HUDEP-2 (cell line): ENCODE results near the gene L1TD1.
"Not testable (repeated sequence)": the region's sequence is repeated elsewhere in the genome, so short reads cannot be mapped to it uniquely, and the experiment has no call there.

Source experiments
- DNase-seq, 76 experiments: peaks; one replicate each; lab custom pipeline; 2025; ENCODE audit not compliant: unreplicated experiment in 76 of 76; lab: John Stamatoyannopoulos, UW

Gene L1TD1, protein sequence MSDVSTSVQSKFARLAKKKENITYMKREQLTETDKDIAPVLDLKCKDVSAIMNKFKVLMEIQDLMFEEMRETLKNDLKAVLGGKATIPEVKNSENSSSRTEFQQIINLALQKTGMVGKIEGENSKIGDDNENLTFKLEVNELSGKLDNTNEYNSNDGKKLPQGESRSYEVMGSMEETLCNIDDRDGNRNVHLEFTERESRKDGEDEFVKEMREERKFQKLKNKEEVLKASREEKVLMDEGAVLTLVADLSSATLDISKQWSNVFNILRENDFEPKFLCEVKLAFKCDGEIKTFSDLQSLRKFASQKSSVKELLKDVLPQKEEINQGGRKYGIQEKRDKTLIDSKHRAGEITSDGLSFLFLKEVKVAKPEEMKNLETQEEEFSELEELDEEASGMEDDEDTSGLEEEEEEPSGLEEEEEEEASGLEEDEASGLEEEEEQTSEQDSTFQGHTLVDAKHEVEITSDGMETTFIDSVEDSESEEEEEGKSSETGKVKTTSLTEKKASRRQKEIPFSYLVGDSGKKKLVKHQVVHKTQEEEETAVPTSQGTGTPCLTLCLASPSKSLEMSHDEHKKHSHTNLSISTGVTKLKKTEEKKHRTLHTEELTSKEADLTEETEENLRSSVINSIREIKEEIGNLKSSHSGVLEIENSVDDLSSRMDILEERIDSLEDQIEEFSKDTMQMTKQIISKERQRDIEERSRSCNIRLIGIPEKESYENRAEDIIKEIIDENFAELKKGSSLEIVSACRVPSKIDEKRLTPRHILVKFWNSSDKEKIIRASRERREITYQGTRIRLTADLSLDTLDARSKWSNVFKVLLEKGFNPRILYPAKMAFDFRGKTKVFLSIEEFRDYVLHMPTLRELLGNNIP

DNA sequence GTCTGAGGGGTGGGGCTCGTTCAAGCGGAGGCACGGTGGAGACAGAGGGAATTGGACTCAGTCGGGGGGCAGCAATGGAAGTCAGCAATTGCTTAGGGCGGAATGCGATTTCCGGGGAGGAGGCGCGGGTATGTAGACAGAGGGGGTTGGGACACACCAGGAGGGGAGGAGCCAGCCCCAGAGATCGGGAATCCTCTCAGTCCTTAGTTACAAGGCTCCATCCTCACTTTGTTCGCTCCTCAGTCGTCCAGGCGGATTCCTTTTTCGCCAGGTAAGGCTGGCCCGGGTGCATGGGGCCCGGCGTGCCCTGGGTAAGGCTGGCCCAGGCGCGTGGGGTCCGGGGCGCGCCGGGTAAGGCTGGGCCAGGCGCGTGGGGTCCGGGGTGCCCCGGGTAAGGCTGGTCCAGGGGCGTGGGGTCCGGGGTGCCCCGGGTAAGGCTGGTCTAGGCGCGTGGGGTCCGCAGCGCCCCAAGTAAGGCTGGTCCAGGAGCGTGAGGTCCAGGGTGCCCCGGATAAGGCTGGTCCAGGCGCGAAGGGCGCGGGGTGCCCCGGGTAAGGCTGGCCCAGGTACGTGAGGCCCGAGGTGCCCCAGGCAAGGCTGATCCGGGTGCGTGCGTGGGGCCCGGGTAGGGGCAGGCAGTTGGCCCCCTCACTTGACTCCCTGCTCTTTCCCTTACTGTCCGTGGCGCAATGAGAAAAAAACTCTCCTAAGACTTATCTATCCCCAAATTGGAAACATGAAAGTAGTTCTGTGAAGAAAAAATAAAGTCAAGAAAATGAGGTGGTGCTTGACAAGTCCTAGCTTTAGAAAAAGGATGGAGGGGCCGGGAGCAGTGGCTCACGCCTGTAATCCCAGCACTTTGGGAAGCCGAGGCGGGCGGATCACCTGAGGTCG, at the start of gene L1TD1:
Gene L1TD1 (plus strand): TSS at position 199 of the 894 bp plus-strand sequence. CDS start 11,780 bp downstream, outside the sequence.
- no peak for DNase-seq

DNA sequence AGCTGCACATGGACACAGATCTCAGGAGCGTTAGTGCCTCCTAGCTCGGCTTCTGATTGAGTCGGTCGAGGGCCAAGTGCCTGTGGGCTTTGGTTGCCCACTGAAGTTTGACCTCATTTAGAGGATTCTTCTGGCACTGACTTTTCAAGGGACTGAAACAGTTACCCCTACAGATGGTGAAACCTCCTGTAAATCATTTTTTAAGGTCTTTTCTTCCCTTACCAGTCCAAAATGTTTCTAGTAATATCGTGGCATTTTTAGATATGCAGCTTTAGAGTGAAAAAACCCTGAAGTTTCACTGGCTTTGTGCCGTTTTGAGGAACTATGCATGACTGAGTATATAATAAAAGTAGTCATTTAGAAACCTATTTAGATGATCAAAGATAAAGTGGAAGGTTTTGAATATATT, 34.7 kb upstream of the L1TD1 start:
- no peak for DNase-seq

DNA sequence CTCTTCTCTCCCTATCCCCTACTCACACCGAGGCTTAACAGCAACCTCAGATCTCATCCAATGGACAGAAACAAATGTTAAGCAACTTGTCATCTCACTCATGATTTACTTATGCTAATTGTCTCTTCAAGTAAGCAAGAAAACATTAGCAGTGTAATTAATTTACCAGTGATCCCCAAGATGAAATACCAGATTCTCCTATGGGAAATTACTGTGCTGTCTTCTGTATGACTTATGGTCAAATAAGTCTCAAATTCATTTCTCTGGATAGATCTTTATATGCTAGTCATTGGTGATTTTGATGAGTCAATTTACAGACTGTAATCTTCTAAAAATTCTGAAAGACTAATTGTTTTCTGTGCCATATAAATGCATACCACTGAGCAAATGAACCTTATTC, 32.9 kb upstream of the L1TD1 start:
- no peak for DNase-seq

DNA sequence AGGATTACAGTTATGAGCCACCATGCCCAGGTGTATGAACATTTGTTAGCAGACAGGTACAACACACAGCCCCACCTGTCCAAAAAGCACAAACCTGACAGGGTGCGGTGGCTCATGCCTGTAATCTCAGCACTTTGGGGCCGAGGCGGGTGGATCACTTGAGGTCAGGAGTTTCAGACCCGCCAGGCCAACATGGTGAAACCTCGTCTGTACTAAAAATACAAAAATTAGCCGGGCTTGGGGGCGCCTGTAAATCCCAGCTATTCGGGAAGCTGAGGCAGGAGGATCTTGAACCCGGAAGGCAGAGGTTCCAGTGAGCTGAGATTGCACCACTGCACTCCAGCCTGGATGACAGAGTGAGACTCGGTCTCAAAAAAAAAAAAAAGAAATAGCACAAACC, 24.3 kb upstream of the L1TD1 start:
- not testable (repeated sequence) for DNase-seq

DNA sequence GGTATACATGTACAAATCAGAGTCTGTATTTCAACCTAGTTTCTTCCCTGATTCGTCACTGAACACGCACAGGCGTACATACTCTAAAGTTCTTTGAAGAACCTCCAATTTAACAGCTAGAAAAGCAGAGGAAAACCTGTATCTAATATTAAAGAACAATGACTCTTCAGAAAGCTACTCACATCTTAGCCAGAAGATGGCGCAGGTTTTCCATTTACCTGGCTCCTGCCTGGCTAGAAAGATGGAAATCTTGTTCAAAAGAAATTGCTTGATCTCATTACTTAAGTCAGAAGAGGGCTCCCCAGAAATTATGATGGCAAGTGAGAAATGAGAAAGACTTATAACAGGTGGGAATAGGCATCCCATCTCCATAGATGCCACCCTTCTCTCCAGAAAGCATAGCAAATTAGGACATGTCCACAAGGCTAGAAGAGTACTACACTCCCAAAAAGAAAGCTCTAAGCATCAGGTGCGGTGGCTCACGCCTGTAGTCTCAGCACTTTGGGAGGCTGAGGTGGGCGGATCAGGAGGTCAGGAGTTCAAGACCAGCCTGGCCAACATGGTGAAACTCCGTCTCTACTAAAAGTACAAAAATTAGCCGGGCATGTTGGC, 19.0 kb upstream of the L1TD1 start:
- peak in 17 of 76 experiments; percentile 1 to 32 (median 14) for DNase-seq

DNA sequence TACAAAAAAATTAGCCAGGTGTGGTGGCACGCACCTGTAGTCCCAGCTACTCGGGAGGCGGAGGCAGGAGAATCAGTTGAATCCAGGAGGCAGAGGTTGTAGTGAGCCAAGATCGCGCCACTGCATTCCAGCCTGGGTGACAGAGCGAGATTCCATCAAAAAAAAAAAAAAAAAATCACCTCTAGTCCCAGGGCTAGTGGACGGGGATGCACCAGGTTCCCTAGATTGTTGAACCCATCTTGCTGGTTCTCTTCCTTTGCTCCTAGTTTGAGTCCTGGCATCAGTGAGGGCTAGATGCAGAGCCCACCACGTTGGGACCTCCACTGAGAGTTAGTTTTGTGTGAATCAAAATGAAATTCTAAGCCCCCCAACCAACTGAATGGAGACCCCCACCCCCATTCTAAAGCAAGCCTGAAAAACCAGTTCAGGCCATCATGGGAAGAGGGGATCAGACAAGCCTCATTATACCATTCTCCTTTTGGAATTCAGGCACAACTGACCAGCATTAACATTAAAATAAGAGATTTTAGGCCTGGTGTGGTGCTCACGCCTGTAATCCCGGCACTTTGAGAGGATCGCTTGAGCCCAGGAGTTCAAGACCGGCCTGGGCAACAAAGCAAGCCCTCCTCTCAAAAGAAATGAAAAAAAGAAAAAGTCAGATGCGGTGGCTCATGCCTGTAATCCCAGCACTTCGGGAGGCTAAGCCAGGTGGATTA, 17.9 kb upstream of the L1TD1 start:
- DNase-seq, result no peak

DNA sequence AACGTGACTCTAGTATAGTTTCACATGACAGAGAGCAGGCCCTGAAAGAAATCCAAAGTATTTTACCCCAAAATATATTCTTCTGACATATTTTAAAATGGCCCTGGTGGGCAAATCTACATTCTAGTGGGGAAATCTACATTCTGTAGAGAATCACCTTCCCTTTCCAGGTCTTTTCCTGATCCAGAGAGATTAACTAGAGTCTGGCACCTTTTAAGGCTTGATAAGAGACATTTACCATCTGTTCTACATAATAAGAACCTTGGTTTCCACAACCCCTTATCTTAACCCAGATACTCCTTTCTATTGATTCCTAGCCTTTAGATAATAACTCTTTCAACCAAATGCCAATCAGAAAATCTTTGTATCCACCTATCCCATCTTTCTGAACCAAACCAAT, 17.0 kb upstream of the L1TD1 start:
- no peak for DNase-seq

DNA sequence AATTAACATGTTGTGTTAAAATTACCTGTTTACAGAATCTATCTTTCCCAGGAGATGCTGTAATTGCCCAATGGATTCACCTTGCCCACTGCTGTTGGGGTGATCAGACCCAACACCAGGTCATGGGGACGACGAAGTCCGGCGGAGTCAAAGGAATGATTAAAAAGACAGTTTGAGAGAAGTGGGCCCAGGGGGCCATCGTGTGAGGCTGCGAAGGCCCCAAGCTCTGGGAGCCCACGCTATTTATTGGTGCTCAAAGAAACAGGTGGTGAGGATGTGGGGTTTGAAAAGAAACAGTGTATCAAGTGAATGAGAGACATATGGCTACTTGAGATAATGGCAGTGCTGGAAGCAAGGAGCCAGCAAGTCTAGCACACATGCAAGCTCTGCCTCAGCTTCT, 16.3 kb upstream of the L1TD1 start:
- DNase-seq, result no peak

DNA sequence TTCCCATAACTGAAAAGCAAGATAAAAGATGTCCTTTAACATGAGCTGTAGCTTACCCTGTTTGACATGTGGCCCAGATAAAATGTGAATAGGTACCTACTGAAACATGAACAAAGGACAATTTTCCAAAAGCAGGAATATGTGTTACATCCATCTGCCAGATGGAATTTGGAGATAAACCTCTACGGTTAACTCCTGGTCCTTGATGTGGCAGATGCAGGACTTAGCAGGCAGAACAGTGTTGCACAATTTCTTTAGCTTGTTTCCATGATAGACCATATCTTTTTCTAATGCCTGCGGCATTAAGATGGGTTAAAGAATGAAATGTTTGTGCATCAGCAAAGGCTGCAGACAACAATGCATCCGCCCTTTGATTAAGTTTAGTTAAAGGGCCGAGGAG, 14.6 kb upstream of the L1TD1 start:
- not testable (repeated sequence) for DNase-seq

DNA sequence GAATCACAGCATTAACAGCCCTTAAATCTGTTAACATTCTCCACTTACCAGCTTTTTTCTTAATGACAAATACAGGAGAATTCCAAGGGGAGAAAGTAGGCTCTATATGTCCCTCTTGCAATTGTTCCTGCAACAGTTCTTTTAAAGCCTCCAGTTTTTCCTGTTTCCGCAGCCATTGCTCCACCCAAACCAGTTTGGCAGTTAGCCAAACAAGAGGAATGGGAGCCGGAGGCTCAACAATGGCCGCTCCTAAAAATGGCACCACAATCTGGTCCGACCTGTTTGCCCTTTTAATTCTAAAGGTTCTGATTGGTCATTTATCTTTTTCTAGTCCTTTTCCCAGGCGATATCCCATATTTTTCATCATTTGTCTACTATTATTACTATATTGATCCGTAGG, 14.0 kb upstream of the L1TD1 start:
- DNase-seq, result no peak

DNA sequence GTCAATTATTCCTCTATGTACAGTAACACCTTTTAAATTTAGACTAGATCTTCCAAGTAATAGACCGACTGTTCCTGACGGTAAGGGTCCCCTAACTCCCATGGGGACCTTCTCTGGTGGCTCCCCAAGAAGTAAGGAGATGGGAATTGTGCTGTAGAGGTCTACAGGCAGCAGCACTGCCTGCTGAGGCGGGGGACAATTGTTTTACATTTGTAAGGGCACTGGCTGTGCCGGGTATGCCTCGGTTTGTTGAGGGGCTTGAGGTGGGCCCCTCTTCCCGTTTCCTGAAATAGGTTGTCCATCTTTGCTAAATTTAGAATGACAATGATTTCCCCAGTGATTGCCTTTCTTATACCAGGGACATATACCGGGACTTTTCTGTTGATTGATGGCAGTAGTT, 13.1 kb upstream of the L1TD1 start:
- no peak for DNase-seq

DNA sequence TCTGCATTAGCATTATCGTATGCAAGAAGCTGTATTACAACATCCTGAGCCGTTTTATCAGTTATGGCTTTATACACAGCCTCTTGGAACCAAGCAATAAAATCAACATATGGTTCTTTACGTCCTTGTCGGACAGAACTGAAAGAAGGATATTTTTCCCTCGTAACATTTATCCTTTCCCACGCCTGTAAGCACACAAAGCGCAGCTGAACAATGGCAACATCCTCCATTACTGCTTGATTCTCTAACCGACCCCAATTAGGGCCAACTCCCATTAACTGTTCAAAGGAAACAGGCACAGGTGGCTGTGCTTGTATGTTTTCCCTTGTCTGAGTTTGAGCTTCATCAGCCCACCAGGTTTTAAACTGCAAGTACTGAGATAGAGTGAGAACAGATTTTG, 12.5 kb upstream of the L1TD1 start:
- DNase-seq, result not testable (repeated sequence)

DNA sequence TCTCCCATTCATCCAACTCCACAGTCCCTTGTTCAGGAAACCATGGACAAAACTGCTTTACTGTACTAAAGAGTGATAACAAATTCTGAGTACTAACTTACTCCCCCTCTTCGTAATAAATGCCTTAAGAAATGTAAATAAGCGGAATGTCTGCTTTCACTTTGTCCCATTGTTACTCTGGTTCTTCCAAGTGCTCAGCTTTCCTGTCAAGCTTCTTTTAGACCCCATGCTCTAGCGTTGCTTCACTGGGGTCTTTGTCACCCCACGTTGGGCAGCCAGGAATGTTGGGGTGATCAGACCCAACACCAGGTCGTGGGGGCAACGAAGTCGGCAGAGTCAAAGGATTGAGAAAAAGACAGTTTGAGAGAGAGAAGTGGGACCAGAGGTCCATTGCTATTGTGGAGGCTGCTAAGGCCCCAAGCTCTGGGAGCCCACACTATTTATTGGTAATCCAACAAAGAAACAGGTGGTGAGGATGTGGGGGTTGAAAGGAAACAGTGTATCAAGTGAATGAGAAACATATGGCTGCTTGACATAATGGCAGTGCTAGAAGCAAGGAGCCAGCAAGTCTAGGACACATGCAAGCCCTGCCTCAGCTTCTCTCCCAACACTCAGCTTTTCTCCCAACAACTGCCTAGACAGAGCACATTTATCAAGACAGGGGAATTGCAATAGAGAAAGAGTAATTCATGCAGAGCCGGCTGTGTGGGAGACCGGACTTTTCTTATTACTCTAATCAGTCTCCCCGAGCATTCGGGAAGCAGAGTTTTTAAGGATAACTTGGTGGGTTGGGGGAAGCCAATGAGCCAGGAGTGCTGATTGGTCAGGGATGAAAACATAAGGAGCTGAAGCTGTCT, 11.3 kb upstream of the L1TD1 start:
- not testable (repeated sequence) for DNase-seq

DNA sequence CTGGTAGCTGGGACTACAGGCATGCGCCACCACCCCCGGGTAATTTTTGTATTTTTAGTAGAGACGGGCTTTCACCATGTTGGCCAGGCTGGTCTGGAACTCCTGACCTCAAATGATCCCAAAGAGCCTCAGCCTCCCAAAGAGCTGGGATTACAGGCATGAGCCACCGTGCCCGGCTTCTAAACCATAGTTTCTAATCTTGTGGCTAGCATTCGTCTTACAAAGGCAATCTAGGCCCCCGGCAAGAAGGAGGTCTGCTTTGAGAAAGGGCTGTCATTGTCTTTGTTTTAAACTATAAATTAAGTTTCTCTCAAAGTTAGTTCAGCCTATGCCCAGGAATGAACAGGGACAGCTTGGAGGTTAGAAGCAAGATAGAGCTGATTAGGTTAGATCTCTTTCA, 10.3 kb upstream of the L1TD1 start:
- DNase-seq, result no peak

DNA sequence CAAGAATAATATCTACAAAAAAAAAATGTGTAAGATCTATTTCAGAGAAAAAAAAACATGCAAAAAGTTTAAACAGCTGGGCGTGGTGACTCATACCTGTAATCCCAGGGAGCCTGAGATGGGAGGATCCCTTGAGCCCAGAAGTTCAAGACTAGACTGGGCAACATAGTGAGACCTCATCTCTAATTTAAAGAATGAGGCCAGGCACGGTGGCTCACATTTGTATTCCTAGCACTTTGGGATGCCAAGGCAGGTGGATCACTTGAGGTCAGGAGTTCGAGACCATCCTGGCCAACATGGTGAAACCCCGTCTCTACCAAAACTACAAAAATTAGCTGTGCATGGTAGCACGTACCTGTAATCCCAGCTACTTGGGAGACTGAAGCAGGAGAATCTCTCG, 9.4 kb upstream of the L1TD1 start:
- DNase-seq, result not testable (repeated sequence)

DNA sequence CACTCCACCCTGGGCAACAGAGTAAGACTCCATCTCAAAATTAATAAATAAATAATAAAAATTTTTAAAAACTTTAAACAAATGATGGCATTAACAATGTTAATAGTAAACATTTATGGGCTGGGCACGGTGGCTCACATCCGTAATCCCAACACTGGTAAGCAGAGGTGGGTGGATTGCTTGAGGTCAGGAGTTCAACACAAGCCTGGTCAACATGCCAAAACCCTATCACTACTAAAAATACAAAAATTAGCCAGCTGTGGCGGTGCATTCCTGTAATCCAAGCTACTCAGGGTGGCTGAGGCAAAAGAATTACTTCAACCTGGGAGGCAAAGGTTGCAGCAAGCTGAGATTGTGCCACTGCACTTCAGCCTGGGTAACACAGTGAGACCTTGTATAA, 9.0 kb upstream of the L1TD1 start:
- DNase-seq, result no peak

DNA sequence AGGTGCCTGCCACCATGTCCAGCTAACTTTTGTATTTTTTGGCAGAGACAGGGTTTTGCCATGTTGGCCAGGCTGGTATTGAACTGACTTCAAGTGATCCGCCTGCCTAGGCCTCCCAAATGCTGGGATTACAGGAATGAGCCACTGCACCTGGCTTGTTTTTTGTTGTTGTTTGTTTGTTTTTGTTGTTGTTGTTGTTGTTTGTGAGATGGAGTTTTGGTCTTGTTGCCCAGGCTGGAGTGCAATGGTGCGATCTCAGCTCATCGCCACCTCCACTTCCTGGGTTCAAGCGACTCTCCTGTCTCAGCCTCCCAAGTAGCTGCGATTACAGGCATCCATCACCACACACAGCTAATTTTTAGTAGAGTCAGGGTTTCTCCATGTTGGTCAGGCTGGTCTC, 7.1 kb upstream of the L1TD1 start:
- DNase-seq, result no peak

DNA sequence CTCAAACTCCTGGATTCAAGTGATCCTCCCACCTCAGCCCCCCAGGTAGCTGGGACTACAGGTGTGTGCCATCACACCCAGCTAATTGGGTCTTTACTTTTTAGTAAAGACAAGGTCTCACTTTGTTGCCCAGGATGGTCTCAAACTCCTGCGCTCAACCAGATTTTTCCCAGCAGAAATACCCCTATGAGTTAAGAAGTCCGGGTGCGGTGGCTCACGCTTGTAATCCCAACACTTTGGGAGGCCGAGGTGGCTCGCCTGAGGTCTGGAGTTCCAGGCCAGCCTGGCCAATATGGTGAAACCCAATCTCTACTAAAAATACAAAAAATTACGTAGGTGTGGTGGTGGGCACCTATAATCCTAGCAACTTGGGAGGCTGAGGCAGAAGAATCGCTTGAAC, 6.5 kb upstream of the L1TD1 start:
- DNase-seq, result no peak
